GM10847 (cell line): Measurements from ENCODE around the gene HEXD.
A peak's percentile ranks its signal among the peaks of the same experiment; 100 is the strongest.

Experiments used
- POLR2A ChIP-seq: IDR thresholded peaks from 2 replicates; pipeline ENCODE4 v1.6.1; 2011; ENCODE audit not compliant: insufficient read length; ENCODE audit errors: extremely low read depth

The HEXD gene

GRCh38 chr17:82429824-82430223 lies 11.7 kb downstream of the HEXD start:
- no peak for TF ChIP-seq POLR2A

- no peak for TF ChIP-seq POLR2A
Observed at GRCh38 chr17:82432017-82432416, 13.9 kb downstream of the HEXD start.

GRCh38 chr17:82433560-82434215 lies 15.5 kb downstream of the HEXD start:
- TF ChIP-seq POLR2A = no peak

- TF ChIP-seq POLR2A = no peak
Observed at GRCh38 chr17:82434216-82434565, 16.0 kb downstream of the HEXD start.

- no peak for TF ChIP-seq POLR2A
Observed at GRCh38 chr17:82435103-82435502, 17.0 kb downstream of the HEXD start.

- TF ChIP-seq POLR2A = no peak
Observed at GRCh38 chr17:82435601-82436583, 17.7 kb downstream of the HEXD start.

- no peak for TF ChIP-seq POLR2A
Observed at GRCh38 chr17:82436601-82437324, 18.6 kb downstream of the HEXD start.

- no peak for TF ChIP-seq POLR2A
Observed at GRCh38 chr17:82437325-82437668, 19.1 kb downstream of the HEXD start.

GRCh38 chr17:82438401-82439193 lies 20.4 kb downstream of the HEXD start:
- peak; percentile 3 for TF ChIP-seq POLR2A

GRCh38 chr17:82439194-82439828 lies 21.2 kb downstream of the HEXD start:
- TF ChIP-seq POLR2A = no peak

GRCh38 chr17:82439829-82440365 lies 21.8 kb downstream of the HEXD start:
- no peak for TF ChIP-seq POLR2A

GRCh38 chr17:82440469-82440981 lies 22.4 kb downstream of the HEXD start:
- TF ChIP-seq POLR2A = no peak

GRCh38 chr17:82440991-82441627 lies 23.0 kb downstream of the HEXD start:
- no peak for TF ChIP-seq POLR2A
